NCI-H2029 (cell line): Measurements from ENCODE around the gene BANF2.

Experiments
- DNase-seq: peaks from one replicate; lab custom pipeline; 2025; lab: John Stamatoyannopoulos, UW

The BANF2 gene

DNA sequence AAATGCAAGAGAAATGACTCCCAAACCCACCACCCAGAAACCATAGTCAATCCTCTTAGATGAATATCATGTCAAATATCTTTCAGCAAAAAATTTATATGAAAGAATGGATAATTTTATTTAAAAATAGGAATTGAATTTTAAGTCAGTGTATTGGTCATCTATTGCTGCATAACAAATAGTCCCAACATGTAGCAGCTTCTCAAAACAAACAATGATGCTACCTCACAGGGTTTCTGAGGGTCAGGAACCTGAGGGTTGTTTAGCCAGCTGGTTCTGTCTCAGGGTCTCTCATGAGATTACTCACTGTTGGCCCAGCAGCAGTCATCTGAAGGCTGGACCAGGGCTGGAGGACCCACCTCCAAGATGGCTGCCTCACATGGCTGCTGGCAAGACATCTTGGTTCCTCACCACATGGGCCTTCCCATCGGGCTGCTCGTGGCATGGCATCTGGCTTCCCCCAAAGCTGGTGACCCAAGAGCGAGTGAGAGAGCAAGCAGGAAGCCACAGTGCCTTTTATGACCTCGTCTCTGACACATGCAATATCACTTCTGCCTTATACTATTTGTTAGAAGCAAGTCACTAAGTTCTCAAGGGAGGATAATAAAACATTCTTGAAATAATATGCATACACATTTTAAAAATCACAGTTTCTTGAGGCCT is 36.3 kb downstream of the BANF2 start:
- no peak for DNase-seq

DNA sequence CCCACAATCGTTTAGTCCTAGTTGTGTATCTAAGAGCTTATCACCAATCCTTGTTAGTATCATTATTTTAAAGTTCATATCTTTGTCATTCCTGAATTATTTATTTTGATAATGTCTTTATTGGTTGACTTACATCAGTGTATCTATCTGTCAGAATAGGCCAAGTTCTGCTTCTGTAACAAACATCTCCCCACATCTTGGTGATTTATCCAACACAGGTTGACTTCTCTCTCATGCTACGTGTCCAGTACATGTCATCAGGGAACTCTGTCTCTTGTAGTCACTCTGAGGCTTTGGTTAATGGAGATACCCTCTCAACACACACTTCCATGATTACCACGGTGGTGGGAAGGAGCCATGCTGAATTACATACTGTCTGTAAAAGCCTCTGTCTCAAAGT is 38.4 kb downstream of the BANF2 start:
- DNase-seq: no peak

DNA sequence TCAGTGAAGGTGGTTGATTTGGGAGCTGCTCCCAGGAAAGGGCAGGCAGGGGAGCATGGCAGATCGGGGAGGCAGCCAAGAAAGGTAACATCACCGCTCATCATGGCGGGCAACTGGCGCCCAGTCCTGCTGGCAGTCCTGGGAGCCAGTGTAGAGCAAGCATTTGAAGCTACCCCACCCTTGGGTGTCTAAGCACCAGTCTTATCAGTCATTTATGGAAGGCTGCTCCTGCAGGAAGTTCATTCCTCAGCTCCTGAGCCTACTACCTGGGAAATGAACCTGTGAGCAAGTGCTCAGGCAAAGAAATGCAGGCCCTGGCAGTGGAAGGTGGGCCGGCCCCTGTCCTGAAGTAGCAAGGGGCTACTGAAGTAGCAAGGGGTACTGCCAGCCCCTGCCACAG is 41.5 kb downstream of the BANF2 start:
- DNase-seq: no peak

DNA sequence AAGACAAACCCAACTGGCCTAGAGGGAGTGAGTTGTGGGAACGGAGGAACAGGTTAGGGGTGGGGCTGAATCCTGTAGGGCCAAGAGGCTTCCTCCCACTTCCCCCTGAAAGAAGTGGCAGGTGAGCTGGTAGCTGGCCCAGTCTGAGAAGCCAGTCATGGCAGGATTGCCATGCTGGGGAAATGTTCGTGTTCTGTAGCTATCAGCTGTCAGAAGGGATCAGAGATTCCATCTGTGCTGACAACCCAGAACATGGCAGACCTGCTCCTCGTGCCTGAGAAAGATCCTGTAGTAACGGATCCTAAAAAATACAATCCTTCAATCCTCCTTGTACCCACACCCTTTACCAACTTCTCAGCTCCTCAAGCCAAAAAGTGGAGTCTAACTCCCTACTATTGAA is 43.0 kb downstream of the BANF2 start:
- no peak for DNase-seq

DNA sequence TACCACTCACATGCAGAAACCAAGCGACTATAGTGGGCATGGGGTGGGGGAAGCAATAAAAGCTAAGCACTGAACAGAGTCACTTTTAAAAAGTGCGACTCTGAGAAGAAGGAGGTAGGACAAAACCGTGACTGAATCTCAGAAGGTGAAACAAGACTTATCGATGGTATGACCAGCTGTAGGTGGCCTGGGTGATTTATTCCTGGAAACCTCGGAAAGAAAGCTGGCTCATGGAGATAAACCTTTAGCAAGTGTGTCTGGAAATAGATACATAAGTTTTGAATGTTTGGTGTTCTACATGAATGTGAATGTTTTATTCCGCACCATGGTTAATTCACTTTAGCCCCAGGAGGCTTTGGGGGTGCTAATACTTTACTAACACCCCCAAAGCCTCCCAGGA is 43.9 kb downstream of the BANF2 start:
- no peak for DNase-seq

DNA sequence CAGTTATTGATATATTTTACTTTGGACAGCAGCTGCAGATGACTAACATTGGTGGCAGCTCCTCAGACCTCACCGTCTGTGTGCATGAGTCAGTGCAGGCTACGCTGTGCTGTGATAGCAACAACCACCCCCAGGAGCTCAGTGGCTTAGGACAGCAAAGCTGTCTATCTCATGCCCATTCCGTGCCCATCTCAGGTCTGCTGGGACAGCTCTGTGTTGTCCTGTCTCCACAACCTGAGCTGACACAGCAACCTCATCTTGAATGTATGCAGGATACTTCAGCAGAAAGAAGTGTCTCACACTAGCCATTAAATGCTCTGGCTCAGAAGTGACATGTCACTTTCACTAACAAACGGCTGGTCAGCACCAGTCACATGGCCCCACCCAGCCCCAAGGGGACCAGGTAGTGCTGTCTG is 47.7 kb downstream of the BANF2 start:
- no peak for DNase-seq

DNA sequence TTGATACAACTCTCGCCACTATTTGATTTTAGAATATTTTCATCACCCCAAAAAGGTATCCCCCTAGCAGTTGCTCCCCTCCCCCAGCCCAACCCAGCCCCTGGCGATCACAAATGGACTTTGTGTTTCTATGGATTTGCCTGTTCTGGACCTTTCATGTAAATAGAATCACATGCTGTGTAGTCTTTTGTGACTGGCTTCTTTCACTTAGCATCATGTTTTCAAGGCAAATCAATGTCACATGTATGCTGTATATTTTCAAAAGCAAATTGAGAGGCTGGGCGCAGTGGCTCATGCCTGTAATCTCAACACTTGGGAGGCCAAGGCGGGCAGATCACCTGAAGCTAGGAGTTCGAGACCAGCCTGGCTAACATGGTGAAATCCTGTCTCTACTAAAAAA is 48.5 kb downstream of the BANF2 start:
- DNase-seq: no peak

DNA sequence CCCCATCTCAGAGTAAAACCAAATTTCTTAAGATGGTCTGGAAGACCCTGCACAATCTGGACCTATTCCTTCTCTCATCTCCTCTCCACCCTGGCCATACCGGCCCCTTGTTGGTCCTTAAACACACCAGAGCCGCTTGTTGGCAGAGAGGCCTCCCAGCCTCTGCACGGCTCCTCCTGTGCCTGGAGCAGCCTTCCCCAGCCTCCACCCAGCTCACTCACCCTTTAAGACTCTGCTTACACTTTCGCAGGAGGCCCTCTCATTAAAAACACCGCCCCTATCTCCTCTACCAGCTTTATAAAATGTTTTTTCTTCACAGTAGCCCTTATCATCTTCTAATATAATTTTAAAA is 49.8 kb downstream of the BANF2 start:
- no peak for DNase-seq

DNA sequence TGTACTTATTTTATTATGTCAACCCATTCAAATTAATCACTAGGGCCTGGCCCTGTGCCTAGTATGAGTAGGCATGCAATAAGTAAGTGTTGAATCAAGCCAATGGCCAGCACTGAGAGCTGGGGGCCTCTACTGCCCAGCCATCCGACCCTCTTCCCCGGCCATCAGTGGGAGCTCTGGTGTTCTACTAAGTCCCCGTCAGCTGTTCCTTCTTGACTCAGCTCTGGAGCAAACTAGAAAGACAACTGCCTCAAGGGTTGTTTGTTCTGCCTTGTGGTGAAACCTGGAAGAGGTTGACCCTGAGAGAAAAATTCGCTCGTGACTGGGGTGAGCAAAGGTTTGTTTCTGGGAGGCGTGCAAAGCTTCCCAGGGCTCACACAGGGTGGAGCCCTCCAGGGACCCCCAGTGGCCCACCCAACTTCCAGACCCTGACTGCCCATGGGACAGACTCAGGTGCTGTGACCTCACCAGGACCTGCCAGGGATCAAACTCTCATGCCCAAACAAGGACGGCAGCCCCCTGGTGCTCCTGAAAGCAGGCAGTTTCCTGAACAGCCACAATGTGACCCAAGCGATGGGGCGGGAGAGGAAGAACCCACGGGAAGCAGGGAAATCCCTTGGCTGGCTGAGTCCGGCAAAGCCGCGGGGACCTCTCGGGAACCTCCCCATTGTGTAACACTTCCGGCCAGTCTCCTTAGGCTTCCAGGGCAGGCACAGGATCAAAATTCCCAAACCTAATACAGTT is 50.4 kb downstream of the BANF2 start:
- DNase-seq: no peak

DNA sequence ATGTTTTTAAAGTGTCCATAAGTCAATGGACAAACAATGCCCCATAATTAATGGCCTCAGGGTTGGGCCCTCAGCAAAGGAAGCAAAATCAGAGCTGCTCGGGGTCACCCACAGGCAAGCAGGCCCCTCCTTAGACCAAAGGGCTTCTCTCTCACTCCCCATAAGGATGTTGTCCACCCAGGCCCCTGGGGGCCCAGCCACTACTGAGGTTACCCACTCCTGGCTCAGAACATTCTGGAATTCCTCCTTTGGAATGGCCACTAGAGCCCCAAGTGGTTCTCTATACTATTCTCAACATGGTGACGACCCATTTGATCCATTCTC is 50.9 kb downstream of the BANF2 start:
- no peak for DNase-seq

DNA sequence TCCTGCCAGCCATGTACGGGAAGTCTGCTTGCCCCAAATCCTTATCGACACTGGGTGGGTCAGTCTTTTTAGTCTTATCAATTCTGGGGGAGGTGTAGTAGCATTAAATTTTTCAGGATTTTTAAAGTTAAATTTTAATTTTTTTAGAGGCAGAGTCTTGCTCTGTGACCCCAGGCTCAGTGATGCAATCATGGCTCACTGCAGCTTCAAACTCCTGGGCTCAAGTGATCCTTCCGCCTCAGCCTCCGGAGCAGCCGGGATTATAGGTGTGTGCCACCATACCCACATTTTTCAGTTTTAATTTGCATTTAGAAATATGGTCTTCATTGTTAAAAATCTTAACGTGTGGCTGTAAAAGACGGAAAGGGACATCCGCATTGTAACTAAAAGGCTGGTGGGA is 51.9 kb downstream of the BANF2 start:
- no peak for DNase-seq

DNA sequence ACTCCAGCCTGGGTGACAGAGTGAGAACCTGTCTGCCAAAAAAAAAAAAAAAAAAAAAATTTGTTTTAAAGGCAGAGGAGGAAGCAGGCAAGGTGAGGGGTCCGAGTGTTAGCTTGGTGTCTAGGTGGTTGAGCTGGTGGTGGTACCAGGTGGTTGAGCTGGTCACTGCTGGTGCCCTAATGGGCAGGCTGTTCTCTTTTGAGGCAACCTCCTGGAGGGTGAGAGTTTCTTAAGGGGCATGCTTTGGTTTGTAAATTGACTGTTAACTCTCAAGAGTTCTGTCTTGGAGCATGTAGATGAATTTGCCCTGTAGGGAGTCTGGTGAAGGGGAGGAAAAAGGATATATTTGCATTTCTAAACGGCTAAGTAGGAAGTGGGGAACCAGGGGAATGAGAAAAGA is 52.7 kb downstream of the BANF2 start:
- no peak for DNase-seq

DNA sequence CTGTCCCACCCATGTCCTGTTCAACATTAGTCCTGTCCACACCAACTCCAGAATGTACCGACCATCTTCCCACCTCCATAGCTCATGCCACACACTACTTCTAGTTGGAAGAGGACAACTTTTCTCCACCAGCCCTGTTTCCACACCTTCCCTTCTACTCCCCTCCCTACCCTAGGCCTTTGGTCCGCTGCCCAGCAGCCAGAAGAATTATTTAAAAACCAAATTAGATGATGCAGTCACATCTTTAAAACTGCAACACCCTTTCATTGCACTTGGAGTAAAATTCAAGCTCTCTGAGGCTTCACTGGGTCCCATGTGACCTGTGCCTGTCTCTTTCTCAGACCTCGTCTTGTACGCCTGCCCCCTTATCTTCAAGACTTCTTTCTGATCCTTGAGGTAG is 53.8 kb downstream of the BANF2 start:
- no peak for DNase-seq

DNA sequence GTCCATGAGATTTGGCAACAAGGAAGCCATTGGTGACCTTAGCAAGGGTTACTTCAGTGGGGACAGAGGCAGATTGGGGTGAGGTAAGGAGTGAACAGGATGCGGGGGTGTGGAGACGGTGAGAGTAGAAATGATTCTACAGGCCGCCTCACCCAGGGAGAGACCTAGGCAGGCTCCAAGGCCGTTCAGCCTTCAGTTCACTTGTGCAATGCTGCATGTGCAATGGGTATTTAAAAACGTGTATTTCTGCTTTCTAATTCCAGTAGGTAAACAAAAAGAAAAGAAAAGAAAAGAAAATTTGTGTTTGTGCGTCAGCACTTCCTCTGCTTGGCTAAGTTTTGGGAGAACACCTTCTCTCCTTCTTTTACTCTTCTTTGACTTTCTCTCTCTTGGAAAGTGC is 56.8 kb downstream of the BANF2 start:
- DNase-seq: no peak

DNA sequence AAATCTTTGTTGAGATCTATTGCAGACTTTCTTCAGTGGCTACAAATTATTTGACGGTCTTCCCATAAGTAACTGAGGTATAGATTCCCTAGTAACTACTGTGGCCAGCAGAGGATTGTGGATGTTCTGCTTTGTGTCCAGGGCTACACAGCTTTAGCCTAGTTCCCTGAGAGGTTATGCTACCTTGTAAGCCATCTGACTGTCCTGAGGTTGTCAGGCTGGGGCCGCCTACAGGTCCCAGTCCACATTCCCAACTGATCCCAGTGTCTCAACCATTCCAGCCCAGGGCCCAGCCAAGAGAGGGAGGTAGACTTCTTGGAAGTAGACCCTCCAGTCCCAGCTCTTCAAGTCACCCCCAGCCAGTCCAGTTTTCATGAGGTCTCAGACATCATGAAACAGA is 57.7 kb downstream of the BANF2 start:
- no peak for DNase-seq

DNA sequence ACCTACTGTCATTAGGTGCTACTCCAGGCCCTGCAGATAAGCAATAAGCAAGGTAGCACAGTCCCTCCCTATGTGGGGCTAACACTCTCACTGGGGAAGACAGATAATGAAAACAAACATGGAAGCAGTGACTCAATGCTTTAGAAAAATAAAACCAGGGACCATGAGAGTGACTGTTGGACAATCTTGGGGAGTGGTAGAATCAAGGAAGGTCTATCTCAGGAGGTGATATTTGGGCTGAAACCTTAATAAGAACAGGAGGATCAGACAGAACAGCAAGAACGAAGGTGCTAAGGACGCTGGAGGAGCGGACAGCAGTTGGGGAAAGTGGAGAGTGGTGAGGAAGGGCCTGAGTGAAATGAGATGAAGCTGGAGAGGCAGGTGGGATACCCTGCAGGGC is 58.2 kb downstream of the BANF2 start:
- DNase-seq: no peak

DNA sequence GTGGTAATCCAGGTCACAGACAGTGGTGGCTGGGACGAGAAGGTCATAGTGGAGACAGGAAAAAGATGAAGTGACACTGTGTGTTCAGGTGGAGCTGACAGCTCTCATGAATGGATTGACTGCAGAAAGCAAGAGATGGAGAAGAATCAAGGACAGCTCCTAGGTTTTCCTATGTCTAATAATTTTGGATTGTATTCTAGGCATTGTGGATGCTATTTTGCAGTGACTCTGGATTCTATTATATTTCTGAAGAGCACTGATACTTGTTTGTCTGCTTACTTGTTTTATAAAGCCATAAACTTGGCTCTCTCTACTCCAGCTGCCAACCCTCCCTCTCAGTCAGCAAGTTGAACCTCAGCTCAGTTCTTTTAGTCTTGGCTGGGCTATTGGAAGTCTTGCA is 58.7 kb downstream of the BANF2 start:
- no peak for DNase-seq

DNA sequence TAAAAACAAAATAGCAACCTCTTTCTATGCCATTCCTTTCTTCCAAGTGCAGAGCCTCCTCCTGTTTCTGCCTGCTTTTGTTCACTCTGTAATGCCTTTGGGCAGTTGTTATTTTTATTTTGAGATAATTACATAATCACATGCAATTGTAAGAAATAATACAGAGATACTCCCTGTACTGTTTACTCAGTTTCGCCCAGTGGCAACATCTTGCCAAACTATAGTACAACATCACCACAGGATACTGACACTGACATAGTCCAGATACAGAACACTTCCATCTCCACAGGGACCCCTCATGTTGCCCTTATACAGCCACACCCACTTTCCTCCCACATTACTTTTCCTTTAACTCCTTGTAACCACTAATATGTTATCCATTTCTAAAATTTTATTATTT is 59.7 kb downstream of the BANF2 start:
- DNase-seq: no peak

DNA sequence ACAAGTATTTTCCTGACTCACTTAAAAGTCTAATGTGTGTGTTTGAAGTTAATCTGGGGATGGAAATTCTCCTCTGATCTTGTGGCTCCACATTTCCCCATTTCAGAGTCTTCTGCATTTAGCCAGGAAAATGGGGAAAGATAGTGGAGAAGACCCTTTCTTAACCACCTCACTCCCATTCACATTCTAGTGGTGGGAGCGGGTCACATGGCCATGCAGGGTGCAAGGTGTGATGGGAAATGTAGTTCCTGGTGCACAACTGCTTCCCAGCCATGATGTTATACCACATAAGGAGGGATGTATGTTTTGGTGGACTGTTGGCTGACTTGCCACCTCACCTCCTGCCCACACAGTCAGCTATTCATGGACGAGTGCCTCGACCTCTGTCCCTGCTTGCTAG is 61.8 kb downstream of the BANF2 start:
- DNase-seq: no peak

DNA sequence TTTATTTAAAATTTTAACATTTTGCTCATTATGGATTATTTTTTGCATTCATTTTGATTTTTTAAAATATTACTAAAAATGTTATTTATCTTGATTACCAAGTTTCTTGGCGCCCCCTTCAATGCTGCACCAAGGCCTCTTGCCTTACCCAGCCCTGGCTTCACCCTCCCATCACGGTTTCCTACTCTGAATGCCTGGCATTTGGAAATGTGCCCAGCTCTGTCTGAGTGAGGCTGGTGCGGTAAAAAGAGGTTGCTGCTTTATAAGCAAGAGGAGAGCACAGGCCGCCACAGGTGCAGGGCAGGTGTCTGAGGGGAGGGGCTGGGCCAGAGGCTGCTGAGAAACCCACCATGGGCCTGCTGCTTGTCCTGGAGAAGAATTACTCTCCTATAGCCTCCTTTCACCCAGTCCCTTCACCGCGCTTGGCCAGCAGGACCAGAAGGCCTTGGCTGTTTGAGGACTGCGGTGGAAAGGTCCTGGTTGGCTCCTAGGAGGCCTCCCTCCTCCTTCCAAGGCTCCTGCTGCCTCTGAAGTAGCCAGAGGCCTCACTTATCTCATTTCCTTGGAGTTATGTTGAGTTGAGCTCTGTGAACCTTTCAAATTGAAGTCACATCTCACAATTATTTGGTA is 62.6 kb downstream of the BANF2 start:
- peak; percentile 47 for DNase-seq

DNA sequence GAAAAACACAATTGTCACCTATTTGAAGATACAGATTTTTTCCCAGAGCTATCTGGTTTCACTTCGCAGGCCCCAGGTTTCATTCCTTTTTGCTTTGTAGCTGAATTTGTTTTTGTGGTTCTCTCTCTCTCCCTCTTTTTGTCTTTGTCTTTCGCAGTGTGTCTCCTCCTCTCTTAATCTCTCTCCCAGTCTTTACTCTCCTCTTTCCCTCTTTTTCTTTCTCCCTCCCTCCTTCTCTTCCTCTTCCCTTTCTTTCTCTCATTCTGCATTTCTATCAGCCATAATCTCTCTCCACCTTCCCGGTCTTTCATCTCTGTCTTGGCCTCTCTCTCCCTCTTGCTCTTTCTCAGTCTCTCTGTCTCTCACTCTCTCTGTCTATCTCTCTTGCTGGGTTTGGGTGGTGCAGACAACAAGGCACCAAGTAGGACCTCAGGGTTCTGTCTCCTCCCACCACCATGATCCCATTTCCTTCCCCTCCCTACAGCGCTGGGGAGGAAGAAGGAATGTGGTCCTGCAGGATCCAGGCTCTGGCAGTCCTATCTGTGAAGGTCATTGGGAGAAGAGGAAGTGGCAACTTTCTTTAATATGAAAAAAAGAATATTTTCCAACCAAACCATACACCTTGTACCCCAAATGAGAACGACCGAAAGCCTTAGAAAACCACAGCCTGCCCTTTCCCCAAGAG is 63.2 kb downstream of the BANF2 start:
- no peak for DNase-seq

DNA sequence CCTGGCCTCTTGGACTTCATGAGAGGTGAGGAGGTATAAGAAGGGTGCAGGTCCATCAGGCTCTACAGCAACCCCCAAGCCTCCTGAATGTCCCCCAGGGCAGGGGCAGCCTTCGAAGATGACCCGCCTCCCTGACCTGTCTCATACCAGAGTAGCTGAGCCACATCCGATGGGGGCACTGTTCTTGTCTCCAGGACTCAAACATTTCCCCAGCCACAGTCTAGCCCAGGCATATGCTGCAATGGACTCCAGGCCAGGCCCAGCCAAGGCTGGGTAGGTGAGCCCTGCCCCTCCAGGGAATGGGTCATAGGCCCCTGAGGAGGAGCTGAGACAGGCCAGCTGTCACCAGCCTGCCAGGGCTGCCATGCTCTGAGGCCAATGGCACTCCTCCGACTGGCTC is 65.3 kb downstream of the BANF2 start:
- no peak for DNase-seq

DNA sequence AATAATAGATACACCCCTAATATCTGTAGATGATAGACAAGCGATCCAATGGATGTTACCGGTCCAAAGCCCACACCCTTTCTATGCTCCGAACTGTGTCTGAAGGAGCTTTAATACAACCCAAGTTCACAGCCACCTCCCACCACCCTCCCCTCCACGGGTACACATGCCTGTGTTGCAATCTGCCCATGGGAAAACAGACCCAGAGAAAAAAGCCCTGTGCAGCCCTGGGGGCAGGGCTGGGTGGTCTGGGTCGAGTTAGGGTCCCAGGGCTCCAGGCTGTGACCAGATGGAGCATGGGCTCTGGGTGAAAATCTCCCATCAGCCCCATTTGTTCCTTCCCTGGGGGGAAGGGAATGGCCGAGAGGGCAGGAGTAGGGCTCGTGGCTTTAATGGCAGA is 65.8 kb downstream of the BANF2 start:
- no peak for DNase-seq
